ENCODE data around the gene PABPN1L.

DNA sequence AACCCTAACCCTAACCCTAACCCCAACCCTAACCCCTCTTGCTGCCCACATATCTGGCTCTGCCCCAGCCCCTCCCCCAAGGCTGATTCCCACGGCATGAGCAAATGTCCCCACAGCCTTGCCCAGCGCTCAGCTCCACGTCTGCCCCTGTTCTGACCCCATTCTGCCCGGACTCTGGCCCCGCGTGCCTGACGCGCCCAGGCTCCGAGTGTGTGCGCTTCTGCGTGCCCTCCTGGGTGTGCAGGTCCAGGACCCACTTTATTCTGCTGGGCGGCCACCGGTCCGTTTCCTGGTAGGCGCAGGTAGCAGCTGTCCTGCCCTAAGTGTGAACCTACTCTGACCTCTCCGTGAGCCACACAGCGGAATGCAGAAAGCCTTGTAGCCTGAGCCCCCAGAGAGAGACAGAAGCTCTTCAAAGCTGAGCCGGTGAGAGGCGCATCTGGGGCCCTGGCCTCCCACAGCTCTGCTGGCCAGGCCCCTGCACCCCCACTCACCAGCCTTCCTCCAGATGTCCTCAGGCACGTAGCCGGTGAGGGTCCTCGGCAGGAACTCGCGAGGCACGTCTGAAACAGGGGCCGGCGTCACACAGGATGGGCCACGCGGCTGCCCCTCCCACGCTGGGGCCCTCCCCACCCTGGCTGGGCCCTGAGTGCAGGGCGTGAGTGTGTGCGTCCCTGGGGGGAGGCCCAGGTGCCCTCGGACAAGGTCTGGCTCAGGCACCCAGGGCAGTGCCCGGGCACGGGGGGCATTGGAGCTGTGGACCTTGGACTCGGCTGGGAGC is 14.0 kb upstream of the PABPN1L start:
- TF ChIP-seq, protein P1, sequence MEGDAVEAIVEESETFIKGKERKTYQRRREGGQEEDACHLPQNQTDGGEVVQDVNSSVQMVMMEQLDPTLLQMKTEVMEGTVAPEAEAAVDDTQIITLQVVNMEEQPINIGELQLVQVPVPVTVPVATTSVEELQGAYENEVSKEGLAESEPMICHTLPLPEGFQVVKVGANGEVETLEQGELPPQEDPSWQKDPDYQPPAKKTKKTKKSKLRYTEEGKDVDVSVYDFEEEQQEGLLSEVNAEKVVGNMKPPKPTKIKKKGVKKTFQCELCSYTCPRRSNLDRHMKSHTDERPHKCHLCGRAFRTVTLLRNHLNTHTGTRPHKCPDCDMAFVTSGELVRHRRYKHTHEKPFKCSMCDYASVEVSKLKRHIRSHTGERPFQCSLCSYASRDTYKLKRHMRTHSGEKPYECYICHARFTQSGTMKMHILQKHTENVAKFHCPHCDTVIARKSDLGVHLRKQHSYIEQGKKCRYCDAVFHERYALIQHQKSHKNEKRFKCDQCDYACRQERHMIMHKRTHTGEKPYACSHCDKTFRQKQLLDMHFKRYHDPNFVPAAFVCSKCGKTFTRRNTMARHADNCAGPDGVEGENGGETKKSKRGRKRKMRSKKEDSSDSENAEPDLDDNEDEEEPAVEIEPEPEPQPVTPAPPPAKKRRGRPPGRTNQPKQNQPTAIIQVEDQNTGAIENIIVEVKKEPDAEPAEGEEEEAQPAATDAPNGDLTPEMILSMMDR (IDR thresholded peaks at IDR 0.05), result no peak
- no peak for TF ChIP-seq ZFX (IDR thresholded peaks at IDR 0.05; ENCODE audit: borderline replicate concordance)
